Measurements from ENCODE around the gene SSX5.

DNA sequence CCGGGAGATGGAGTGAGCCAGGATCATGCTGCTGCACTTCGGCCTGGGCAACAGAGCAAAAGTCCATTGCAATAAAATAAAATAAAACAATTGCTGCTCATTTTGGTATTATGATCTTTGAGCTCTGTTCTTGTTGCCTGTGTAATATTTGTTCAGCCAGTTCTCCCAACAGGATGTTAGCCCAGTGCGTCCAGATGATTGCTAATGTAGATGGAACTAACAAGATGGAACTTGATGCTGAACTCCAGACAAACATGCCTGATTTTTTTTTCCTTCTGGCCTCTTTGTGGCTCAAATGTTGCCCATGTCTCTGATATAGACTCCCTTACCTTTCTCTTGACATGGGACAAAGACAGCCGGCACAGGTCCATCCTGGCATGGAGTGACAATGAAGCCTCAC, 15.8 kb downstream of the SSX5 start:
- TF ChIP-seq TAF1 (IDR thresholded peaks at IDR 0.05; ENCODE audit: borderline replicate concordance, low read depth, low read length) (no peak), POLR2A (IDR thresholded peaks at IDR 0.05; ENCODE audit: low read depth, low read length) (no peak), POLR2AphosphoS5 (IDR thresholded peaks at IDR 0.05; ENCODE audit: low read depth, low read length) (no peak)

Data from GM12892 (cell line).